ENCODE results near the gene KBTBD8. TPM values are rescaled to one million over a fixed set of nuclear protein-coding genes. Genes with fewer than 3 reads are reported as not detected.

KBTBD8 gene
- total and polyA plus RNA-seq, 4 donors: 0.08 to 14.2 (median 1.3) TPM

DNA sequence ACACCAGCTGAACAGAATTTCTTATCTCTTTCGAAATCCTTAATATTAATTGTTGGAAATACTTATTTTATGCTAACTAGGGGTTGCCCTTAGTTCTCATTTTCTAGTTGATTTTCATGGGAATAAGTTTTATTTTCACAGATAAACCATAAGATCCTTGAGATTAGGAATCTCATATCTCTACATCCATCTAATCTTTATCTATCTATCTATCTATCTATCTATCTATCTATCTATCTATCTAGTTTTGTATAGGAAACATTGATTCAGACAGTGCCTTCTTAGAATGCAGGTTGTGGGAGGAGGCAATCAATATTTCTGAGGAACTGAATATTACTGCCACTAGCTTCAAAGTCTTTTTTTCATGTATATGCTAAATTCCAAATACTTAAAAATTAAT lies 3.5 kb upstream of the KBTBD8 start (continued):
- TF ChIP-seq, protein P1, sequence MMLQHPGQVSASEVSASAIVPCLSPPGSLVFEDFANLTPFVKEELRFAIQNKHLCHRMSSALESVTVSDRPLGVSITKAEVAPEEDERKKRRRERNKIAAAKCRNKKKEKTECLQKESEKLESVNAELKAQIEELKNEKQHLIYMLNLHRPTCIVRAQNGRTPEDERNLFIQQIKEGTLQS (IDR thresholded peaks at IDR 0.05): no peak
- TF ChIP-seq, protein P2, sequence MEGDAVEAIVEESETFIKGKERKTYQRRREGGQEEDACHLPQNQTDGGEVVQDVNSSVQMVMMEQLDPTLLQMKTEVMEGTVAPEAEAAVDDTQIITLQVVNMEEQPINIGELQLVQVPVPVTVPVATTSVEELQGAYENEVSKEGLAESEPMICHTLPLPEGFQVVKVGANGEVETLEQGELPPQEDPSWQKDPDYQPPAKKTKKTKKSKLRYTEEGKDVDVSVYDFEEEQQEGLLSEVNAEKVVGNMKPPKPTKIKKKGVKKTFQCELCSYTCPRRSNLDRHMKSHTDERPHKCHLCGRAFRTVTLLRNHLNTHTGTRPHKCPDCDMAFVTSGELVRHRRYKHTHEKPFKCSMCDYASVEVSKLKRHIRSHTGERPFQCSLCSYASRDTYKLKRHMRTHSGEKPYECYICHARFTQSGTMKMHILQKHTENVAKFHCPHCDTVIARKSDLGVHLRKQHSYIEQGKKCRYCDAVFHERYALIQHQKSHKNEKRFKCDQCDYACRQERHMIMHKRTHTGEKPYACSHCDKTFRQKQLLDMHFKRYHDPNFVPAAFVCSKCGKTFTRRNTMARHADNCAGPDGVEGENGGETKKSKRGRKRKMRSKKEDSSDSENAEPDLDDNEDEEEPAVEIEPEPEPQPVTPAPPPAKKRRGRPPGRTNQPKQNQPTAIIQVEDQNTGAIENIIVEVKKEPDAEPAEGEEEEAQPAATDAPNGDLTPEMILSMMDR (IDR thresholded peaks at IDR 0.05; ENCODE audit: low read depth, low read length, missing input control): no peak
- TF ChIP-seq TAF1 (conservative IDR thresholded peaks at IDR 0.05): no peak
- TF ChIP-seq RAD21 (IDR thresholded peaks at IDR 0.05): no peak

DNA sequence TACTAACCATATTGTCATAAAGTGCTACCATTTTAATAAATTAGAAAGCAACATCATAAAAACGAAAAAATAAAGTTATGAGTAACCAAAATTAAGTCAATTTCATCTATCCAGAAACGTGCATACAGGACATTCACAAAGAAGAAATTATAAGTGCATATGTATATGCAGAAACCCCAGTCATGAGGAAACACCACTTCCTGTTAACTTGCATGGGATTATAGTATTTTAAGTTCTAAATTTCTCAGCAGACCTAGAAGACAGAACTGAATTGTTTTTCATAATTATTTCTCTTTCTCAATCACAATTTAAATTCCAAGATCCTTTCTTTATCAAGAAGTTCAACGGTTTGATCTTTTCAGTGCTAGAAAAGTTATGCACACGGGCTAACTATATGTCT lies 1.4 kb upstream of the KBTBD8 start:
- H3K9me3 ChIP-seq (ENCODE audit: control insufficient read depth in 4 of 4, low read length in 3 of 4): no peaks in the 10 kb centered on the region
- H3K27me3 ChIP-seq (ENCODE audit: control insufficient read depth in 4 of 4, insufficient read depth in 4 of 4, low read length in 3 of 4): no peaks in the 10 kb centered on the region
- H3K4me1 ChIP-seq (ENCODE audit: control insufficient read depth in 4 of 4, insufficient read depth in 4 of 4, low read length in 3 of 4): peaks cover 0 to 13% (median 12%) of the 10 kb centered on the region in 4 donors
- TF ChIP-seq, protein P3, sequence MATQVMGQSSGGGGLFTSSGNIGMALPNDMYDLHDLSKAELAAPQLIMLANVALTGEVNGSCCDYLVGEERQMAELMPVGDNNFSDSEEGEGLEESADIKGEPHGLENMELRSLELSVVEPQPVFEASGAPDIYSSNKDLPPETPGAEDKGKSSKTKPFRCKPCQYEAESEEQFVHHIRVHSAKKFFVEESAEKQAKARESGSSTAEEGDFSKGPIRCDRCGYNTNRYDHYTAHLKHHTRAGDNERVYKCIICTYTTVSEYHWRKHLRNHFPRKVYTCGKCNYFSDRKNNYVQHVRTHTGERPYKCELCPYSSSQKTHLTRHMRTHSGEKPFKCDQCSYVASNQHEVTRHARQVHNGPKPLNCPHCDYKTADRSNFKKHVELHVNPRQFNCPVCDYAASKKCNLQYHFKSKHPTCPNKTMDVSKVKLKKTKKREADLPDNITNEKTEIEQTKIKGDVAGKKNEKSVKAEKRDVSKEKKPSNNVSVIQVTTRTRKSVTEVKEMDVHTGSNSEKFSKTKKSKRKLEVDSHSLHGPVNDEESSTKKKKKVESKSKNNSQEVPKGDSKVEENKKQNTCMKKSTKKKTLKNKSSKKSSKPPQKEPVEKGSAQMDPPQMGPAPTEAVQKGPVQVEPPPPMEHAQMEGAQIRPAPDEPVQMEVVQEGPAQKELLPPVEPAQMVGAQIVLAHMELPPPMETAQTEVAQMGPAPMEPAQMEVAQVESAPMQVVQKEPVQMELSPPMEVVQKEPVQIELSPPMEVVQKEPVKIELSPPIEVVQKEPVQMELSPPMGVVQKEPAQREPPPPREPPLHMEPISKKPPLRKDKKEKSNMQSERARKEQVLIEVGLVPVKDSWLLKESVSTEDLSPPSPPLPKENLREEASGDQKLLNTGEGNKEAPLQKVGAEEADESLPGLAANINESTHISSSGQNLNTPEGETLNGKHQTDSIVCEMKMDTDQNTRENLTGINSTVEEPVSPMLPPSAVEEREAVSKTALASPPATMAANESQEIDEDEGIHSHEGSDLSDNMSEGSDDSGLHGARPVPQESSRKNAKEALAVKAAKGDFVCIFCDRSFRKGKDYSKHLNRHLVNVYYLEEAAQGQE (IDR thresholded peaks at IDR 0.05): no peak
- TF ChIP-seq RAD21 (IDR thresholded peaks at IDR 0.05): no peak
- no peak for TF ChIP-seq GABPA (IDR thresholded peaks at IDR 0.05 in 1 of 2, conservative IDR thresholded peaks at IDR 0.05 in 1 of 2)
- TF ChIP-seq YY1 (IDR thresholded peaks at IDR 0.05): no peak
- TF ChIP-seq SP1 (IDR thresholded peaks at IDR 0.05): no peak
- no peak for TF ChIP-seq JUND (IDR thresholded peaks at IDR 0.05)
- TF ChIP-seq, protein P1 (IDR thresholded peaks at IDR 0.05): no peak
- TF ChIP-seq NR2F2 (IDR thresholded peaks at IDR 0.05): no peak
- no peak for TF ChIP-seq FOXA2 (IDR thresholded peaks at IDR 0.05)
- no peak for TF ChIP-seq RXRA (IDR thresholded peaks at IDR 0.05)
- TF ChIP-seq, protein P4, sequence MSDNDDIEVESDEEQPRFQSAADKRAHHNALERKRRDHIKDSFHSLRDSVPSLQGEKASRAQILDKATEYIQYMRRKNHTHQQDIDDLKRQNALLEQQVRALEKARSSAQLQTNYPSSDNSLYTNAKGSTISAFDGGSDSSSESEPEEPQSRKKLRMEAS (IDR thresholded peaks at IDR 0.05): no peak
- no peak for TF ChIP-seq TAF1 (conservative IDR thresholded peaks at IDR 0.05)
- TF ChIP-seq FOXA1 (IDR thresholded peaks at IDR 0.05): no peak
- TF ChIP-seq, protein P2 (IDR thresholded peaks at IDR 0.05; ENCODE audit: low read depth, low read length, missing input control): no peak
- TF ChIP-seq, protein P5, sequence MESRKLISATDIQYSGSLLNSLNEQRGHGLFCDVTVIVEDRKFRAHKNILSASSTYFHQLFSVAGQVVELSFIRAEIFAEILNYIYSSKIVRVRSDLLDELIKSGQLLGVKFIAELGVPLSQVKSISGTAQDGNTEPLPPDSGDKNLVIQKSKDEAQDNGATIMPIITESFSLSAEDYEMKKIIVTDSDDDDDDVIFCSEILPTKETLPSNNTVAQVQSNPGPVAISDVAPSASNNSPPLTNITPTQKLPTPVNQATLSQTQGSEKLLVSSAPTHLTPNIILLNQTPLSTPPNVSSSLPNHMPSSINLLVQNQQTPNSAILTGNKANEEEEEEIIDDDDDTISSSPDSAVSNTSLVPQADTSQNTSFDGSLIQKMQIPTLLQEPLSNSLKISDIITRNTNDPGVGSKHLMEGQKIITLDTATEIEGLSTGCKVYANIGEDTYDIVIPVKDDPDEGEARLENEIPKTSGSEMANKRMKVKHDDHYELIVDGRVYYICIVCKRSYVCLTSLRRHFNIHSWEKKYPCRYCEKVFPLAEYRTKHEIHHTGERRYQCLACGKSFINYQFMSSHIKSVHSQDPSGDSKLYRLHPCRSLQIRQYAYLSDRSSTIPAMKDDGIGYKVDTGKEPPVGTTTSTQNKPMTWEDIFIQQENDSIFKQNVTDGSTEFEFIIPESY (IDR thresholded peaks at IDR 0.05): no peak
- no peak for TF ChIP-seq HNF4A (conservative IDR thresholded peaks at IDR 0.05)
- no peak for TF ChIP-seq EGR1 (IDR thresholded peaks at IDR 0.05; ENCODE audit: low read depth in 2 of 2)
- no peak for TF ChIP-seq HNF4G (IDR thresholded peaks at IDR 0.05)
- 50% methylated on average over 4 of the region's 4 CpGs for WGBS
- H3K4me3 ChIP-seq (ENCODE audit: low read depth in 1 of 3, low read length in 3 of 3): no peak overlapping the region
- H3K36me3 ChIP-seq (ENCODE audit: control insufficient read depth in 4 of 4, insufficient read depth in 3 of 4, low read depth in 1 of 4, low read length in 3 of 4): no peaks in the 10 kb centered on the region
- H3K27ac ChIP-seq (ENCODE audit: low read depth in 1 of 2, low read length in 2 of 2): no peak overlapping the region
- no peak for DNase-seq (ENCODE audit: low spot score)
- H3K9ac ChIP-seq (ENCODE audit: low read depth in 1 of 2, low read length in 2 of 2): no peak overlapping the region
